NT2/D1 (cell line): ENCODE measurements around the gene TBC1D16.

Experiments used
- DNase-seq: peaks from one replicate; pipeline ENCODE4 v3.0.0-alpha.2; 2011; ENCODE audit warnings: low read depth, low spot score
- H3K27me3 ChIP-seq: 2 replicates; pipeline ENCODE4 v1.6.0; 2011; ENCODE audit warnings: mild to moderate bottlenecking; ENCODE audit not compliant: insufficient read length, insufficient read depth
- H3K36me3 ChIP-seq: 2 replicates; pipeline ENCODE4 v1.6.1; 2011; ENCODE audit warnings: mild to moderate bottlenecking, low read length, mixed read lengths; ENCODE audit not compliant: insufficient read depth, insufficient read length
- H3K4me1 ChIP-seq: 2 replicates; pipeline ENCODE4 v1.5.1; 2011; ENCODE audit not compliant: insufficient read depth, insufficient read length
- H3K4me3 ChIP-seq: 2 replicates; pipeline ENCODE4 v1.5.1; 2011; ENCODE audit warnings: low read depth; ENCODE audit not compliant: insufficient read length
- H3K9ac ChIP-seq: 2 replicates; pipeline ENCODE4 v1.6.0; 2011; ENCODE audit warnings: low read depth; ENCODE audit not compliant: insufficient read length
- H3K9me3 ChIP-seq: 2 replicates; pipeline ENCODE4 v1.5.1; 2011; ENCODE audit warnings: mild to moderate bottlenecking, low read length; ENCODE audit not compliant: insufficient read depth
- SUZ12 ChIP-seq: IDR thresholded peaks from 2 replicates; pipeline ENCODE4 v1.6.1; 2011; ENCODE audit not compliant: insufficient read length, insufficient read depth; ENCODE audit errors: extremely low read depth
- YY1 ChIP-seq: IDR thresholded peaks from 2 replicates; pipeline ENCODE4 v1.6.1; 2011; ENCODE audit not compliant: insufficient read length, insufficient read depth
- ZNF274 ChIP-seq: IDR thresholded peaks from 2 replicates; pipeline ENCODE4 v1.6.1; 2011; ENCODE audit warnings: mild to moderate bottlenecking, low read depth, low read length

The TBC1D16 gene

DNA sequence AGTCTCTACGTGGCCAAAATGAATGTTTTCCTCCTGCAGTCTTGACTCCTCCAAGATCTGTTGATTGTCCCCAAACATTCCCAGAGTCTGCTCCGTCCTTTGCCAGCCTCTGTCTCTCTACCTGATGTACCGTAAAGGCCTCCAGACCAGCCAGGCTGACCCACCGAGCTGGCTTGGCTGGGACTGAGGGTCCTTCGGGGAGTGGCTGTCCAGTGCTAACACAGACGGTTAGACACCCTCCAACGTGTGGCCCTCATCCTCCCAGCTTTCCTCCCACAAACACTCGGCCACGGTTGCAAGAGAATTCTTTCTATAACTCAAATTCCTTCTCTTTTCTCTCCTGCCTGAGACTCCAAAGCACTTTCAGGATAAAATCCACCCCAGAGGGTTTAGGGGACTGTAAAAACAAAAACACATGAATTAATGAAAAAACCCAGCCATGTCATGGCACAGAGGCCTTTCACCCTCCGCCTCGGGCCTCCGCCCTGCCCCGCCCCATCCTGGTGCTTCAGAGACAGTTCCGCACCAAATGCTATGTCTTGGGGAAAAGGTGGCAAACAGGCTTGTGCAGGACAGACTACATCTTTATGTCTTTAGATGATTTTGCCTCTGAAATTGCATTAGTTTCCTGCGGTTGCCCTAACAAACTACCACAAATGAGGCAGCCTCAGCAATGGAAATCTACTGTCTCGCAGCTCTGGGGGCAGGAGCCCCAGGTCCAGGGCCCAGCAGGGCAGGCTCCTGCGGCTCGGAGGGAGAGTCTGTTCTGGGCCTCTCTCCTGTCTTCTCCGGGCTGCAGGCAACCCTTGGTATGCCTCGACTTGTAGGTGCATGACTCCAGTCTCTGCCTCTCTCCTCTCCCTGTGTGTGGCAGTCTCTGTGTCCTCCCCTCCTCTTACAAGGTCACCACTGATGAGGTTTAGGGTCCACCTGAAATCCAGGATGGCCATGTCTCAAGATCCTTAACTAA is 124.0 kb downstream of the TBC1D16 start:
- Histone ChIP-seq H3K4me1 (peaks cover 8% of the 10 kb centered on the region), H3K27me3 (no peaks in the 10 kb centered on the region)
- no peak for TF ChIP-seq SUZ12
- no peak for TF ChIP-seq YY1
- no peak for TF ChIP-seq ZNF274

DNA sequence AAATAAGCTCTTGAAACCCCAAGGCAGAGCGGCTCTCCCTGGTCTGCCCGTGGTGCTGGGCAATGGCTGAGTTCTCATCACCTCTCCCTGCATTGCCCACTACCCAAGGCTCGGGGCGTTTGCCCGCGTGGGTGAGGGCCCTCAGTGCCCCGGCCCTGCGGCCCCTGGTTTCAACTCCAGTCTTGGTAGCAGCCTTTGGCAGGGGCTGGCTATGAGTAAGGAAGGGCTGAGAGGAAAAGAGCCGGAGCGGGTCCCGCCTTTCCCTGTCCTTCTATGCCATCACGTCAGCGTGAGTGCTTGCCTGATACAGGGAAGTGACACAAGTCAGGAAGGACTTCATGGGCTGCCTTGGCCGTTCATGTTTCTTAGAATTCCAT is 124.7 kb downstream of the TBC1D16 start:
- H3K27me3 ChIP-seq: no peaks in the 10 kb centered on the region

More for the DNA sequence above, 124.0 kb downstream of the TBC1D16 start:
- H3K9ac ChIP-seq: no peak overlapping the region
- no peaks in the 10 kb centered on the region for H3K9me3 ChIP-seq
- no peak overlapping the region for H3K4me3 ChIP-seq
- no peaks in the 10 kb centered on the region for H3K36me3 ChIP-seq
- DNase-seq: no peak

DNA sequence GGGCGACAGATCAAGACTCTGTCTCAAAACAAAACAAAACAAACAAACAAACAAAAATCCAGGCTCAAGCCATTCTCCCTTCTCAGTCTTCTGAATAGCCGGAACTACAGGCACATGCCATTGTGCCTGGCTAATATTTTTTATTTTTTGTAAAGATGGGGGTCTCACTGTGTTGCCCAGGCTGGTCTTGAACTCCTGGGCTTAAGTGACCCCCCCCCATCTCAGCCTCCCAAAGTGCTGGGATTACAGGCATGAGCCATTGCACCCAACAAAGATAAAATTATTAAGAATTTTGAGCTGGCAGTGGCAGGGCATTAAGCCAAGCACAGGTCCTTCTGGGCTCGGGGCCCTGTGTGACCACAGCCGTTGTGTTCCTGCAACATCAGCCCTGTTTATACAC is 126.6 kb downstream of the TBC1D16 start:
- Histone ChIP-seq H3K9me3 (no peaks in the 10 kb centered on the region), H3K9ac (no peak overlapping the region), H3K27me3 (peaks cover 3% of the 10 kb centered on the region), H3K36me3 (no peaks in the 10 kb centered on the region), H3K4me1 (peaks cover 3% of the 10 kb centered on the region), H3K4me3 (no peak overlapping the region)
- no peak for DNase-seq
- no peak for TF ChIP-seq SUZ12
- no peak for TF ChIP-seq ZNF274
- TF ChIP-seq YY1: no peak

More for the DNA sequence above, 124.7 kb downstream of the TBC1D16 start:
- peaks cover 6% of the 10 kb centered on the region for H3K4me1 ChIP-seq
- no peak overlapping the region for H3K4me3 ChIP-seq
- TF ChIP-seq ZNF274 (no peak), SUZ12 (no peak), YY1 (no peak)
- no peaks in the 10 kb centered on the region for H3K36me3 ChIP-seq
- no peak overlapping the region for H3K9ac ChIP-seq
- no peak for DNase-seq
- no peaks in the 10 kb centered on the region for H3K9me3 ChIP-seq

DNA sequence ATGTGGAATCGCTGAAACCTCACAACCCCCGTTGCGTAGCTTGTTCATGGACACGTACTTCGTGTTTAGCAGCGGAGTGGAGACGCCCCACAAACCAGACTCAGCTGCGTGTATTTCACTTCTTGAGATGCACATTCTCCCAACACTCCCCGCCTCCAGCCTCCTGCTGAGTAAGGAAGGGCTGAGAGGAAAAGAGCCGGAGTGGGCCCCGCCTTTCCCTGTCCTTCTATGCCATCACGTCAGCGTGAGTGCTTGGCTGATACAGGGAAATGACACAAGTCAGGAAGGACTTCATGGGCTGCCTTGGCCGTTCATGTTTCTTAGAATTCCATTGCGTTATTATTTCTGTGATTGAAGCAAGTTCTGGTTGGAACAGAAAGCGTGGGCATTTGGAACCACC is 127.8 kb downstream of the TBC1D16 start:
- TF ChIP-seq YY1 (no peak), SUZ12 (no peak), ZNF274 (no peak)
- no peak for DNase-seq
- no peaks in the 10 kb centered on the region for H3K36me3 ChIP-seq

DNA sequence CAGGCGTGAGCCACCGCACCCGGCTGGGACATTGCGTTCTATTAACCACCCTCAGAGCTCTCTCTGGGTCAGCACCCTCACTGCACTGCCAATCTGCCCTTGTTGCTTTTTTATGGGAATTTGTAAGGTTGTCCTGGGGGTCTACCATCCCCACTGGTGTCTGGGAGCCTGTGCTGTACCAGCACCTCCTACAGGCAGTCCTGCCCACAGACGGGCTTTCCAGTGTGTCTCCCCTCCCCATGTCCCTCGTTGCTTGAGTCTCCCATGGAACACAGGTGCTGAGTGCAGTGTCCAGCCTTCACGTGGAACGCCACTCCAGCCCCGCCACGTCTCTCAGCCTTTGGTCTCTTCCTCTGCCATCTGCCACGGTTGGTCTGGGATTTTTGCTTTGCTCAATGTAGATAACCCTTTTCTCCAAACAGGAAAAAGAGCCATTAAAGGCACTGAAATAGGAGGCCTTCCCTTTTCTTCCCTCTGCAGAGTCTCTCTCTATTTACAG is 128.4 kb downstream of the TBC1D16 start:
- DNase-seq: no peak
- H3K27me3 ChIP-seq: peaks cover 3% of the 10 kb centered on the region
- TF ChIP-seq YY1 (no peak), SUZ12 (no peak)
- H3K4me1 ChIP-seq: peaks cover 3% of the 10 kb centered on the region
- H3K9me3 ChIP-seq: no peaks in the 10 kb centered on the region
- H3K9ac ChIP-seq: no peak overlapping the region
- H3K36me3 ChIP-seq: no peaks in the 10 kb centered on the region
- no peak overlapping the region for H3K4me3 ChIP-seq

More for the DNA sequence above, 127.8 kb downstream of the TBC1D16 start:
- Histone ChIP-seq H3K27me3 (peaks cover 3% of the 10 kb centered on the region), H3K9ac (no peak overlapping the region), H3K4me1 (peaks cover 3% of the 10 kb centered on the region), H3K9me3 (no peaks in the 10 kb centered on the region), H3K4me3 (no peak overlapping the region)

DNA sequence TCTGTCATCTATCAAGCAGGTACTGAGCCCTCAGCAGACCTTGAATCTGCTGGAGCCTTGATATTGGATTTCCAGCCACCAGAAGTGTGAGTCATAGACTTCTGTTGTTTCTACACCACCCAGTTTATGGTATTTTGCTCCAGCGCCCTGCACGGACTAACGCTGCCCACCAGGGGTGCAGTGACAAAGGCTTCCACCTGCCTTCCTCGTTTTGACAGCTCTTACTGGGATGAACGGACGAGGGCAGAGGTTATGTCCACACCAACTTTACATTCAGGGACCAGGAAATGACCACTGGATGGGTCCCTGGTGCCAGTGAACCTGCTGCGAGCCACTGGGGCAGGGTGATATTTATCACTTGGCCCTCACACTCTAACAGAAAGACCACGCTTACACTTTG is 129.8 kb downstream of the TBC1D16 start:
- TF ChIP-seq SUZ12 (no peak), YY1 (no peak), ZNF274 (no peak)
- H3K36me3 ChIP-seq: no peaks in the 10 kb centered on the region
- DNase-seq: no peak
- H3K9me3 ChIP-seq: no peaks in the 10 kb centered on the region
- no peak overlapping the region for H3K9ac ChIP-seq
- H3K4me1 ChIP-seq: no peaks in the 10 kb centered on the region
- H3K4me3 ChIP-seq: no peak overlapping the region
- peaks cover 12% of the 10 kb centered on the region for H3K27me3 ChIP-seq

DNA sequence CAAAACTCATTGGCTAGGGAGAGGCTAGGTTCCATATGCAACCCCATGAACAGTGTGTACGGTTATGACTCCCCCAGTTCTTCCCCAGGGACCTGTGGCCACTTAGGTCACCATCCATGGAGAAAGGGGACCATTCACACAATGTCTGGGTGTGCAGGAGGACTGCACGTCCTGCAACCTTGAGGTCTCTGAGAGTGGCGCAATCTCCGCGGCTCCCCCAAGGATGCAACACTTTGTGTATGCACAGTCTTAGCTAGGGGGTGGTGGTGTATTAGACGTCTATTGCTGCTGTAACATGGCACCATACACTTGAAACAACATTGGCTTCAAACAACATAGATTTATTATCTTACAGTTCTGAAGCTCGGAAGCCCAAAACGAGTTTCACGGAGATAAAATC is 130.8 kb downstream of the TBC1D16 start:
- Histone ChIP-seq H3K27me3 (peaks cover 12% of the 10 kb centered on the region), H3K36me3 (no peaks in the 10 kb centered on the region), H3K4me1 (no peaks in the 10 kb centered on the region), H3K9ac (no peak overlapping the region), H3K4me3 (no peak overlapping the region), H3K9me3 (peaks cover 2% of the 10 kb centered on the region; the same call in 1 of the 2 replicates)
- TF ChIP-seq ZNF274: no peak
- no peak for DNase-seq
